Fibroblast of skin of left quadriceps (primary cell): ENCODE measurements around the gene ZFHX3.
A peak's percentile ranks its signal among the peaks of the same experiment; 100 is the strongest.

ENCODE experiments used
- DNase-seq, 2 experiments: peaks; one replicate each; pipeline ENCODE4 v3.0.0-alpha.2; 2013; ENCODE audit warnings: low read depth in 2 of 2

ZFHX3 gene

GRCh38 chr16:72848759-72849664 is 198.9 kb downstream of the ZFHX3 start:
- DNase-seq: peak; percentile 78

DNA sequence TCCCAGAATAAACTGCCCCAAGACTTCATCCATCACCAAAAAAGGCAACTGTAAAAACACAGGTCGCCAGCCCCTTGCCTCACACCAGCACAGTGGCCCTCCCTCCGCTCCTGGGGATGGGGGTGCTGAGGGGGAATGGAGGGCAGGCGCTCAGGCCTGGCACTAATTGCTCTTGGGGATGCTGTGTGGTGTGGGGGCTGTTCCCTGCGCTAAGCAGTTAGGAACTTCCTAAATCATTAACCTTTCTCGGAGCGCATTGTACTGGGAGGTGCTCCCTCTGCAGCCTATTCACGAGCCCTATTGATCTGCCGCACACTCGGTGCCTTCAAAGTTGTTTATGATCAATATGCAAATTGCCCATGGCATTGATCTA is 199.9 kb downstream of the ZFHX3 start:
- no peak for DNase-seq

GRCh38 chr16:72847187-72848027 is 200.5 kb downstream of the ZFHX3 start:
- no peak for DNase-seq

DNA sequence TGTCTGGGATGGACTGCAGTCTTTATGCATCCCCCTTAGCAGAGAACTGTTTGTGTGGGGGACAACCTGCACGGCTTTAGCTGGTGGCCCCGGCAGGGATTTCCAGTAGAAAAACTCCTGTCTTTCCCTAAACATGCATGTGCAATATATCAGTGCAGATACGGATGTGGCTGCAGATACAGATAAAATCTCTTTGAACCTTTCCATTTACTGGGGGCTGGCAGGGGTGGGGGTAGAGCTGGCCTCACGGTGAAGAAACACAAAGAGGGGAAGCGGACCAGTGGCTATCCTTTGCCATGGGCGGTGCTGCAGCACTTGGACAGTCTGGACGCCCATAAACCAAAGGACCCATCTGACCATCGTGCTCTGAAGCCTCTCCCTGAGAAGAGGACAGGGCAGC is 201.3 kb downstream of the ZFHX3 start:
- no peak for DNase-seq

- no peak for DNase-seq
Observed at GRCh38 chr16:72845322-72846020, 202.5 kb downstream of the ZFHX3 start.

DNA sequence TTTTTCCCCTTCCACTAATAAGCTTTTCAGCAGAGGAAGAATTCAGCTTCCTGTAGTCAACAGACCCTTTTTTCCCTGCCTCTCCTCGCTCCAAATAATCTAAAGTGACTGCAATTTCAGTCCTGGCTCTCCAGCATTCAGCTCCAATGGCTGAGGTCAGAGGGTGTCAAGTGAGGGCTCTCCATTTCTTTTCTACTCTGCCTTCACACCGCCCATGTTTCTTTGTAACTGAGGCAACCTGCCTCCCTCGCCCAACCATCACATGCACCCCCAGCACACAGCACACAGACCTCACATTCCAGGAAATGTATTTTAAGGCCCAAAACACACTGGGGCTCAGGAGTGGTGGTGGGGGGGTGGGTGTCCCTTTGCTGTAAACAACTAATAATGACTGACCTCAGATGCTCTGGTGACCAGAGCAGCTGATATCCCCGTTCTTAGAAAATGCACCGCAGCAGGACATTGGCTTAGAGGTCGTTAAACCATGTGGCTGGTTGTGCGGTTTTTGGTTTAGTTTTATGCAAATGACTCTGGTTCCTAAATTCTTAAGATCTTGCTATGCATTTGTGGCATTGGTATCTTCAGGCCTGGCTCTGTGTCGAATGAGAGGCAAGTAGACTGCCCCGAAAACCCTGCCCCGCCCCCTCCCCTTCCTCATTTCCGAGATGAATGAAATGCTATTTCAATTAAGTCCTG is 203.6 kb downstream of the ZFHX3 start:
- DNase-seq: no peak

- no peak for DNase-seq
Observed at GRCh38 chr16:72841506-72841905, 206.4 kb downstream of the ZFHX3 start.

DNA sequence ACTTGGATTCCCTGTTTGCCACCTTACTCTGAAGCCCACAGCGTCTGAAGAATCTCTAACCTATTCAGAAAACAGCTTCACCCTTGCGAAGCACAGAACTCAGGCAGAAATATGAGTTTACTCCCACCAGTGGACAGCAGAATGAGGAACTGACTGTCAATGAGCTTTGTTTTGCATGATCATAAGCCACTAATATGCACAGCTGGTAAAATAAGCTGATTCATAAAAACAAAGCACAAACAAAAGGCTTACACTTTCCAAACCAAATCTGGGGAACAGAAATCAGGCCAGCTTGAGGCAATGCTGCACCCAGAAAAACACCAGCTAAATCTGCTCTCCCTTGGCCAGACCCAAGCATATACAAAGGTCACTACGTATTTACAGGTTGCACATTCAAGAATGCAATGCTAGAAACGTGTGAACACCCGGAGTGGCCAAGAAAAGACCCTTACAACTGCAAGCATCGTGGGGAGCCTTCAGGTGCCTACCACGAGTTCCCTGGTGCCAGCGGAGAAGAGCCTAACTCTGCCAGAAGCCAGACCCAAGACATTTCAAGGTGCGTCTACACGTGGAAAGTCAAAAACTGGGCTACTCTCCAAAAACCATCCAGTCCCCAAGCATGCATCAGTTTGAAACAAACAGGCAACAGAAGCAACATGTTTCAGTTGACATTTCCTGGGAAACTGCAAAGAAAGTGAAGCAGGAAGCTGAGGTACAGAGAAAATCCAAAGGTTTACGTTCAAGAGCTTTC is 207.1 kb downstream of the ZFHX3 start:
- DNase-seq: no peak

DNA sequence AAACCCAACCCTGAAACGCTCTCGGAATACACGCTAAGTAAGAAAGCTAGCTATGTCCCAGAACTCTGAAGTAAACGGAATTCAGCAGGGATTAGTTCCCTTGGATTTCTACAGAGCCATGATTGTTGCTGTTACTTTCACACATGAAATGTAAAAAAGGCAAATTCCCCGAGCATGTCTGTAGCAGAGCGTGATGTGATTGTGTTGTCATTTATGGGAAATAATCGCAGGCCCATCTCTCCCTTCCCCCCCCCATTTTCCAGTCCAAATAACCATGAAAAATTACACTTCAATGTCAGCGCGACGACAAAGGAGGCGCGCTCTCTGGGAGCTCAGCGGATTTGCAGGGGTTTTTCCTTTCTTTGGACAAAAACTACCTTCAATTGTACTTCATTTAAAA is 209.0 kb downstream of the ZFHX3 start:
- no peak for DNase-seq

- no peak for DNase-seq
Observed at GRCh38 chr16:72838586-72838910, 209.4 kb downstream of the ZFHX3 start.

DNA sequence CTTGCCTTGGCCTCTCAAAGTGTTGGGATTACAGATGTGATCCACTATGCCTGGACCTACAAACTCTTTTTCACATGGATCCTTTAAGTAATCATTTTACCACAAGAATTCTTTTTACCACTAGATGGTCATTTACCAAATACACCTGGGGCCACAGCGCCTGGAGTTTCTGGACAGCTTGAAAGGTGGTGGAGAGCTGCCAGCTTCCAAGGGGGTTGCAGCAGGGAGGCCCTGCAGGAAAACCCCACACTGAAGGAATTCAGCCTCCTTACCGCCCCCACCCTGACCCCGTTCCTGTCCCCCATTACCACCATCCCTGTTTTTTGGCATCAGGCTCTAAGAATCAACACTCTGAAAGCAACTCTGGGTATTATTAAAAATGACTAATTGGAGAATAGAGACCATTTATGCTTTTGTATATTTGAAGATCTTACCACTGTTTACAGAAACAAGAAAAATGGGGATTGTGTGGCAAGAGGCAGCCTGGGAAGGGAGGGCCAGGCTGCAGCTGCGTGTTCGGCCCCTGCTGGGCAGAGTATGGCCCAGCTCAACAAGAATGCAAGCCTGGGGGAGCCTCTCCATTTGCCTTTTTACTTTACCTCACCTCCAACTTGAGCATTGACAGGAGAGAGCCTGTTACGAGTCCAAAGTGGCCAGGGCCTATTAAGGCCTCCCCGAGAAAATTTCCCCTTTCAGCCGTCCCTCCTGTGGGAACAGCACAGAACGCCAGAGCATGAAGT is 209.9 kb downstream of the ZFHX3 start:
- DNase-seq: no peak

DNA sequence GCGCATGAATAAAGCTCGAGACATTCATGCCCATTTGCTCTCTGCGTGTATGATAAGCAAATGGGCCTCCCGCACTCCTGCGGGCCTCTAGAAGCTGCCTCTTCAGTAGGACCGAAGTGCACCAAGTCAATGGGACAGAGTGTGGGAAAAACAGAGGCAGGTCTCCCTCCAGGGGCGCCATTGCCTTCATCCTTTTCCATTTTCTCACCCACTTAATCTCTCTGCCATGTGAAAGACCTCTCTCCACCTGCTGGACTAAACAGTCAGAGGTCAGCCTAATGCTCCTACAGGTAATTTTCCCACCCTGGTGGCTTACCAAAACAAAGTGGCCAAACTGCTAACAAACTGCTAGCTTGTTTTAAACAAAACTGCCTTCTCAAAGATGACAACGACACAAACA is 210.9 kb downstream of the ZFHX3 start:
- DNase-seq: no peak

GRCh38 chr16:72836181-72836580 is 211.7 kb downstream of the ZFHX3 start:
- DNase-seq: no peak

DNA sequence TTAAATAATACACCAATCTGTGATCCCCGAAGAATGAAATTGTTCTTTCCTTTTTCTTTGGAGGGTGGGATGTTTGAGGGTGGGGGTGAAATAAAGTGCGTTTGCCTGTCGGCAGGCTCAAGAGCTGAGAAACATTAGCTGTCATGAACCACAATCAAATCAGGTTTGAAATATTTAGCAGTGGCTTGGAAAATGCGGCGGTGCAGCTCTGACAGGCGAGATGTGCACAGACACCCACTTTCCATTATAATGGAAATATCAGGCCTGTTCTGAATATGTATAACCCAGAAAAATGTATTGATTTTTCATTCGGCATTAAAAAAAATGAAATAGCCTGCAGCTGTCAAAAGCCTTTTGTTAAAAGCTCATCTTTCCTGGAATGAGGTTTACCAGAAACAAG is 212.8 kb downstream of the ZFHX3 start:
- no peak for DNase-seq

GRCh38 chr16:72834499-72834898 is 213.4 kb downstream of the ZFHX3 start:
- DNase-seq: no peak

DNA sequence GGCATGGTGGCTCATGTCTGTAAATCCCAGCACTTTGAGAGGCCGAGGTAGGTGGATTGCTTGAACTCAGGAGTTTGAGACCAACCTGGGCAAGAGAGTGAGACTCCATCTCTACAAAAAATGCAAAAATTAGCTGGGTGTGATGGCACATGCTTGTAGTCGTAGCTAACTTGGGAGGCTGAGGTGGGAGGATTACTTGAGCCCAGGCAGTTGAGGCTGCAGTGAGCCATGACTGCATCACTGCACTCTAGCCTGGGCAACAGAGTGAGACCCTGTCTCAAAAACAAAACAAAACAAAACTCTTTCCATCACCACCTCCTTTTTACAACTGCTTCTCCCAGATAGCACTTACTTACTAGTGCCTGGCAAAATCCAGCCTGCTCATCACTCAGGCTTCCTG is 214.0 kb downstream of the ZFHX3 start:
- DNase-seq: no peak

DNA sequence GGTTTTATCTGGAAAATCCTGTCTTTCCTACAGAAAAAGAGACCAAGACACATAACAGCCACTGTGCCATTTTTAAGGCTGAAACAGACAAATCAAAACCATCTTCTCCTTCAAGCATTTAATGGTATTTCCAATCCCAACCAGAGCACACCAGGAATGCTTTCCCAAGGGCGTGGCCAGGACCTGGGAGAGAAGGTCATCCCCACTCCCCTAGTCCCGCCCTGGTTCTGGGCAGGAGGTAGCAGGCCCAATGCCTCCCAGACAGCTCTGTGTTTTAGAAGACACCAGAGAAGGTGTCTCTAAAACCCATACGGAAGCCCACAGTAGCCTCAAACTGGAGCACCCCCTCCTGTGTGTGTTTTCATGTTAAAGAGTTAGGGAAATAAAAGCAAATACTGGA is 214.4 kb downstream of the ZFHX3 start:
- no peak for DNase-seq

DNA sequence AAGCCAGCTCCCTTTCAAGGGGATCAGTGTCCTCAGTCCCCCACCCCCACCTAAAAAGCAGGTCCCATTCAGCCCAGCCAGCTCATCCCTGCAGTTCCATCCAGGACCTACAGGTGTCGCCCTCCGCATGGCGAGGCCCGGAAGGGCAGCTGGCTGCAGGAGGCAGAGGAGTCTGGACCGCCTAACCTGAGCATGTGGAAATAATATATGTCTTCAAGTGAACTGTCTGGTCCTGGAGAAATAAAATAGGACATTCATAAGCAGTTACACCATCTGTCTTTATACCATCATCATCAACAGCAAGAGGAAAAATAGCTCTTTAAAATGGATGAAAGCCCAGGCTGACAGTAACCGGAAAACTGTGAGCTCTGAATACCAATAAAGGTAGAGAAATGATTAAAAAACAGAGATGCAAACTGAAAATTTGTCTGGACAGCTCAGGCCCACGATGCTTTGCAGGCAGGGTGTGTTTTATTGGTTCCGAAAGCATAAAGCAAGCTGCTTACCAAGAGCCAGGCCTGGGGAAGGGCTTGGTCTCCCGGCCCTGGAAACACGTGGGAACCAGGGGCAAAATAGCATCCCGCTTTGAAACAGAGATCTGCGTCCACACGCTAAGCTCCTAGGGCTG is 215.2 kb downstream of the ZFHX3 start:
- peak; percentile 59 to 63 for DNase-seq

DNA sequence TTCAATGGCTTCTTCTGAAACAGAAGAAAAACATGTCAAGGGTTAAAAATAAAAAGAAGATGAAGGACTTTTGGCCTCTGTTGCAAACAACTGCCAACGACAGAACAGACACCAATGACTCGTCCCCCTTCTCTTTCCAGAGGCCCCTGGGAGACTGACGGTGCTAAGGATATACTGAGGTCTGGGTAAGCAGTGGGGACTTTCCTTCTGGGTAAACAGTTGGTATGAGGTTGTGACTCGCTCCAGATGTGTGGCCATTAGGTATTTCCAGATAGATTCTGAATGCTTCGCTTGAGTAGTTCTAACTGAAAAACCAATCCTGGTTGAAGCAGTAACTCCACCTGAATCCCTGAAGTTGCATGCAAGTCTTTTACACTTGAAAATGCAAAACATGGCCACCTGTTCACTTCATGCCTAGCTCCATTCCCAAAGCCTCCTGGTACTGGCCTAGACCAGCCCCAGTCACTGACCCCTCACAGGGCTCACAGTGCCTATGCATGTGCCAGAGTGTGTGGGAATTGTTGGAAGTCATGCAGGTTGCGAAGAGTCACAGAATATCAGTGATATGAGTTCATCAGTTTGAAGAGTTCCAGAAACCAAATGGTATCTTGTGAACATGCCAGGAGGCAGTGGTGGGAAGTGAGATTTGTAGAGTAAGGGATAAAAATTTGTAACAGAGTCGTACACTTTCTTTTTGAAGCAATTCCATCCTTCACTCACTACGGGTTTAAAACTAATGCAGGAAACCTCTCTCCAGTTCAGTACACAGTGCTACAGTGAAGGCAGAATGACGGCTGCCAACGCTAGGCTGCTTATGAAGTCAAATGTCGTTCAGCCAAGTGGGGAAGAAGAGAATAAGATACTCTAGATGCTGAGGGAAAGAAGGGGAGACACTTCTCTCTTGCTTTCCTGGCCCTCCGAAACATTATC is 217.8 kb downstream of the ZFHX3 start:
- DNase-seq: no peak
